Loucy (cell line): ENCODE results near the gene KDM5B.

Experiments used
- H2AFZ ChIP-seq: fragments of 200-600 bp; sonication (generic); 2 replicates; pipeline ENCODE4 v1.6.0; 2016; ENCODE audit warnings: antibody characterized with exemption, mild to moderate bottlenecking, low read length, moderate library complexity
- H3F3A ChIP-seq: fragments of 200-600 bp; 2 replicates; pipeline ENCODE4 v1.6.0; 2016; ENCODE audit warnings: antibody characterized with exemption, low read depth, mild to moderate bottlenecking
- H3K27me3 ChIP-seq: fragments of 200-600 bp; sonication (generic); 2 replicates; pipeline ENCODE4 v1.6.1; 2014; ENCODE audit warnings: low read length, mild to moderate bottlenecking; ENCODE audit not compliant: insufficient read depth, poor library complexity, severe bottlenecking
- H3K36me3 ChIP-seq: fragments of 200-600 bp; sonication (generic); 2 replicates; pipeline ENCODE4 v1.6.1; 2016; ENCODE audit warnings: low read length; ENCODE audit not compliant: insufficient read depth
- H3K4me1 ChIP-seq: fragments of 200-600 bp; sonication (generic); 2 replicates; pipeline ENCODE4 v1.5.1; 2014; ENCODE audit warnings: low read length, mild to moderate bottlenecking; ENCODE audit not compliant: insufficient read depth, poor library complexity, severe bottlenecking
- H3K4me2 ChIP-seq: fragments of 200-600 bp; sonication (generic); 2 replicates; pipeline ENCODE4 v1.6.0; 2014; ENCODE audit warnings: antibody characterized with exemption, low read length, low read depth, mild to moderate bottlenecking; ENCODE audit not compliant: poor library complexity, severe bottlenecking
- H3K4me3 ChIP-seq: fragments of 200-600 bp; sonication (generic); 2 replicates; pipeline ENCODE4 v1.5.1; 2014; ENCODE audit warnings: low read length, mild to moderate bottlenecking, mixed read lengths; ENCODE audit not compliant: poor library complexity, severe bottlenecking
- H3K79me2 ChIP-seq: fragments of 200-600 bp; sonication (generic); 2 replicates; pipeline ENCODE4 v1.6.1; 2014; ENCODE audit warnings: low read length; ENCODE audit not compliant: insufficient read depth
- H3K9ac ChIP-seq: fragments of 200-600 bp; sonication (generic); 2 replicates; pipeline ENCODE4 v1.6.0; 2014; ENCODE audit warnings: mild to moderate bottlenecking, low read depth, low read length, moderate library complexity; ENCODE audit not compliant: poor library complexity, severe bottlenecking
- H3K9me2 ChIP-seq: fragments of 200-600 bp; sonication (generic); replicated peaks from 2 replicates; pipeline ENCODE4 v1.6.1; 2016; ENCODE audit warnings: low read depth, low read length, mixed read lengths
- H3K9me3 ChIP-seq: fragments of 200-600 bp; sonication (generic); 2 replicates; pipeline ENCODE4 v1.6.1; 2014; ENCODE audit warnings: mild to moderate bottlenecking, antibody characterized with exemption, low read length, low read depth; ENCODE audit not compliant: insufficient read depth
- H4K20me1 ChIP-seq: fragments of 200-600 bp; sonication (generic); 2 replicates; pipeline ENCODE4 v1.6.0; 2014; ENCODE audit warnings: antibody characterized with exemption, low read length, mild to moderate bottlenecking; ENCODE audit not compliant: insufficient read depth, poor library complexity, severe bottlenecking
- EZH2phosphoT487 ChIP-seq: fragments of 200-600 bp; IDR thresholded peaks from 2 replicates; pipeline ENCODE4 v1.6.1; 2018; ENCODE audit warnings: antibody characterized with exemption, mild to moderate bottlenecking, moderate library complexity, borderline replicate concordance
- TF ChIP-seq, protein P1 (sequence below): fragments of 200-600 bp; sonication (generic); conservative IDR thresholded peaks from 2 replicates; pipeline ENCODE4 v1.5.1; 2014; ENCODE audit warnings: mild to moderate bottlenecking, antibody characterized with exemption, low read length

KDM5B gene

GRCh38 chr1:202685641-202686040 lies 122.6 kb downstream of the KDM5B start:
- H3K27me3 ChIP-seq, result no peaks in the 10 kb centered on the region
- H4K20me1 ChIP-seq, result no peaks in the 10 kb centered on the region
- no peak for TF ChIP-seq EZH2phosphoT487
- TF ChIP-seq, protein P1, sequence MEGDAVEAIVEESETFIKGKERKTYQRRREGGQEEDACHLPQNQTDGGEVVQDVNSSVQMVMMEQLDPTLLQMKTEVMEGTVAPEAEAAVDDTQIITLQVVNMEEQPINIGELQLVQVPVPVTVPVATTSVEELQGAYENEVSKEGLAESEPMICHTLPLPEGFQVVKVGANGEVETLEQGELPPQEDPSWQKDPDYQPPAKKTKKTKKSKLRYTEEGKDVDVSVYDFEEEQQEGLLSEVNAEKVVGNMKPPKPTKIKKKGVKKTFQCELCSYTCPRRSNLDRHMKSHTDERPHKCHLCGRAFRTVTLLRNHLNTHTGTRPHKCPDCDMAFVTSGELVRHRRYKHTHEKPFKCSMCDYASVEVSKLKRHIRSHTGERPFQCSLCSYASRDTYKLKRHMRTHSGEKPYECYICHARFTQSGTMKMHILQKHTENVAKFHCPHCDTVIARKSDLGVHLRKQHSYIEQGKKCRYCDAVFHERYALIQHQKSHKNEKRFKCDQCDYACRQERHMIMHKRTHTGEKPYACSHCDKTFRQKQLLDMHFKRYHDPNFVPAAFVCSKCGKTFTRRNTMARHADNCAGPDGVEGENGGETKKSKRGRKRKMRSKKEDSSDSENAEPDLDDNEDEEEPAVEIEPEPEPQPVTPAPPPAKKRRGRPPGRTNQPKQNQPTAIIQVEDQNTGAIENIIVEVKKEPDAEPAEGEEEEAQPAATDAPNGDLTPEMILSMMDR, result no peak

DNA sequence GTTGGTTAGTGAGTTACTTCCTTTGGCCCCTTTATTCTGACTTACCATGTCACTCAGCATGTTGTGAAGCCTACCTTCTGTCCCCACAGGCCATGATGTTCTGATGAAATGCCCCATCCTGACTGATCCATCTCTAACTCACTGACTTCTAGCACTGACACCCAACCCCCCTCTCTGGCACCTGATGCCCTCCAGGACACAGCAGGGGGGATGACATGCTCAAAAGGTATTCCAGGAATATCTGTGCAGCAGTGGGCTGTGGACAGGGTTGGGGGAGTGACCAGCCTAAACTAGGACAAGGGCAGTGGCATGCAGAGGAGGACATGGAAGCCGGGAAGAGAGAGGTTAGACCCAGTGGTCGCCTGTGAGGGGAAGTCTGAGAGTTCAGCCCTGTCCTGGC lies 123.5 kb downstream of the KDM5B start:
- Histone ChIP-seq H3F3A (no peaks in the 10 kb centered on the region), H3K79me2 (no peaks in the 10 kb centered on the region), H3K9me2 (no peaks in the 10 kb centered on the region), H3K9me3 (no peaks in the 10 kb centered on the region), H3K4me2 (no peak overlapping the region), H3K27me3 (no peaks in the 10 kb centered on the region), H2AFZ (no peak overlapping the region), H3K36me3 (no peaks in the 10 kb centered on the region), H3K4me3 (no peak overlapping the region), H3K4me1 (no peaks in the 10 kb centered on the region), H4K20me1 (no peaks in the 10 kb centered on the region), H3K9ac (no peak overlapping the region)
- no peak for TF ChIP-seq EZH2phosphoT487
- TF ChIP-seq, protein P1, result no peak

More at GRCh38 chr1:202685641-202686040, 122.6 kb downstream of the KDM5B start:
- Histone ChIP-seq H3F3A (no peaks in the 10 kb centered on the region), H3K4me2 (no peak overlapping the region), H2AFZ (no peak overlapping the region), H3K9me2 (no peaks in the 10 kb centered on the region), H3K36me3 (no peaks in the 10 kb centered on the region), H3K4me3 (no peak overlapping the region), H3K9me3 (no peaks in the 10 kb centered on the region), H3K4me1 (no peaks in the 10 kb centered on the region), H3K9ac (no peak overlapping the region), H3K79me2 (no peaks in the 10 kb centered on the region)

- H3K9ac ChIP-seq, result no peak overlapping the region
- no peak overlapping the region for H3K4me3 ChIP-seq
- H3K27me3 ChIP-seq, result no peaks in the 10 kb centered on the region
- H4K20me1 ChIP-seq, result no peaks in the 10 kb centered on the region
- H3K4me1 ChIP-seq, result no peaks in the 10 kb centered on the region
- no peaks in the 10 kb centered on the region for H3K36me3 ChIP-seq
- H3F3A ChIP-seq, result no peaks in the 10 kb centered on the region
- H3K79me2 ChIP-seq, result no peaks in the 10 kb centered on the region
- no peaks in the 10 kb centered on the region for H3K9me3 ChIP-seq
- TF ChIP-seq, protein P1, result no peak
- TF ChIP-seq EZH2phosphoT487, result no peak
- H2AFZ ChIP-seq, result no peak overlapping the region
- H3K9me2 ChIP-seq, result no peaks in the 10 kb centered on the region
- no peak overlapping the region for H3K4me2 ChIP-seq
These were observed 125.2 kb downstream of the KDM5B start for GRCh38 chr1:202683029-202683428.
